ENCODE data around the gene ZDHHC14. TPM values are rescaled to one million over a fixed set of nuclear protein-coding genes. Genes with fewer than 3 reads are reported as not detected.
"Not testable (repeated sequence)": the region's sequence is repeated elsewhere in the genome, so short reads cannot be mapped to it uniquely, and the experiment has no call there.

Gene ZDHHC14
- total and polyA plus RNA-seq, 2 experiments from 2014 or later = 7.5 to 10.1 TPM

GRCh38 chr6:157574851-157575424 lies 193.9 kb downstream of the ZDHHC14 start:
- no peak for DNase-seq (ENCODE audit: low read depth in 1 of 2, low spot score in 1 of 2)
- no peak for TF ChIP-seq CTCF (IDR thresholded peaks at IDR 0.05; ENCODE audit: low read depth, low read length)
- H3K4me1 ChIP-seq (ENCODE audit: low read depth) = no peaks in the 10 kb centered on the region
- H3K27me3 ChIP-seq = no peaks in the 10 kb centered on the region
- H3K27ac ChIP-seq = no peak overlapping the region
- H3K9me3 ChIP-seq (ENCODE audit: low read depth) = no peaks in the 10 kb centered on the region
- H3K36me3 ChIP-seq = no peaks in the 10 kb centered on the region
- H3K4me3 ChIP-seq = no peak overlapping the region

- Histone ChIP-seq H3K4me3 (no peak overlapping the region), H3K9me3 (ENCODE audit: low read depth) (no peaks in the 10 kb centered on the region), H3K27me3 (no peaks in the 10 kb centered on the region), H3K36me3 (no peaks in the 10 kb centered on the region), H3K27ac (no peak overlapping the region), H3K4me1 (ENCODE audit: low read depth) (no peaks in the 10 kb centered on the region)
- TF ChIP-seq CTCF (IDR thresholded peaks at IDR 0.05; ENCODE audit: low read depth, low read length) = no peak
- no peak for DNase-seq (ENCODE audit: low read depth in 1 of 2, low spot score in 1 of 2)
Observed at GRCh38 chr6:157575436-157576145, 194.6 kb downstream of the ZDHHC14 start.

- H3K4me3 ChIP-seq; H3K4me1 ChIP-seq (ENCODE audit: low read depth); H3K27ac ChIP-seq; DNase-seq (ENCODE audit: low read depth in 1 of 2, low spot score in 1 of 2); H3K36me3 ChIP-seq; H3K9me3 ChIP-seq (ENCODE audit: low read depth); H3K27me3 ChIP-seq: not testable (repeated sequence)
Observed at GRCh38 chr6:157576991-157577390, 196.0 kb downstream of the ZDHHC14 start.

GRCh38 chr6:157578527-157578926 lies 197.5 kb downstream of the ZDHHC14 start:
- not testable (repeated sequence) for H3K4me3 ChIP-seq; H3K9me3 ChIP-seq (ENCODE audit: low read depth); H3K36me3 ChIP-seq; DNase-seq (ENCODE audit: low read depth in 1 of 2, low spot score in 1 of 2); H3K27me3 ChIP-seq; H3K4me1 ChIP-seq (ENCODE audit: low read depth); H3K27ac ChIP-seq

GRCh38 chr6:157579467-157580031 lies 198.6 kb downstream of the ZDHHC14 start:
- Histone ChIP-seq H3K4me3 (no peak overlapping the region), H3K36me3 (no peaks in the 10 kb centered on the region), H3K27ac (no peak overlapping the region), H3K4me1 (ENCODE audit: low read depth) (no peaks in the 10 kb centered on the region), H3K9me3 (ENCODE audit: low read depth) (no peaks in the 10 kb centered on the region), H3K27me3 (no peaks in the 10 kb centered on the region)
- DNase-seq (ENCODE audit: low read depth in 1 of 2, low spot score in 1 of 2) = peak in 1 of 2 donors; percentile 5
- no peak for TF ChIP-seq CTCF (IDR thresholded peaks at IDR 0.05; ENCODE audit: low read depth, low read length)

GRCh38 chr6:157584036-157584435 lies 203.0 kb downstream of the ZDHHC14 start:
- no peak for DNase-seq (ENCODE audit: low read depth in 1 of 2, low spot score in 1 of 2)
- no peaks in the 10 kb centered on the region for H3K4me1 ChIP-seq (ENCODE audit: low read depth)
- H3K4me3 ChIP-seq = no peak overlapping the region
- H3K9me3 ChIP-seq (ENCODE audit: low read depth) = no peaks in the 10 kb centered on the region
- no peaks in the 10 kb centered on the region for H3K36me3 ChIP-seq
- TF ChIP-seq CTCF (IDR thresholded peaks at IDR 0.05; ENCODE audit: low read depth, low read length) = no peak
- no peaks in the 10 kb centered on the region for H3K27me3 ChIP-seq
- H3K27ac ChIP-seq = no peak overlapping the region
